Heart left ventricle (tissue), 16 donors: ENCODE results near the gene MIDN. TPM values are rescaled to one million over a fixed set of nuclear protein-coding genes. Genes with fewer than 3 reads are reported as not detected.

Experiments used
- ATAC-seq, 4 donors: fragments of 200-7000 bp; cut with Tn5 transposase; one replicate each; pipeline ENCODE4 v1.9.1; 2020 to 2022; ENCODE audit warnings: moderate library complexity in 4 of 4, mild to moderate bottlenecking in 3 of 4, moderate number of reproducible peaks in 1 of 4
- DNase-seq, 5 donors: peaks; one replicate each; pipeline ENCODE4 v3.0.0-alpha.2; 2020
- H3K27ac ChIP-seq, 12 donors: fragments of 200-600 bp; sonication (generic) in 4 of 12; one replicate each; pipeline versions ENCODE4 v1.5.0 to v1.8.0; 2016 to 2022; ENCODE audit warnings: mild to moderate bottlenecking in 2 of 12
- H3K27me3 ChIP-seq, 9 donors: fragments of 200-600 bp; sonication (generic) in 2 of 9; one replicate each; pipeline versions ENCODE4 v1.5.1 to v1.8.0; 2016 to 2022; ENCODE audit warnings: mild to moderate bottlenecking in 3 of 9
- H3K36me3 ChIP-seq, 9 donors: fragments of 200-600 bp; sonication (generic) in 2 of 9; one replicate each; pipeline versions ENCODE4 v1.5.0 to v1.8.0; 2018 to 2022; ENCODE audit warnings: mild to moderate bottlenecking in 2 of 9
- H3K4me1 ChIP-seq, 12 donors: fragments of 200-600 bp; sonication (generic) in 4 of 12; one replicate each; pipeline versions ENCODE4 v1.5.0 to v1.8.0; 2016 to 2022; ENCODE audit warnings: mild to moderate bottlenecking in 3 of 12
- H3K4me3 ChIP-seq, 12 donors: fragments of 200-600 bp; sonication (generic) in 4 of 12; one replicate each; pipeline versions ENCODE4 v1.5.0 to v1.8.0; 2017 to 2022; ENCODE audit warnings: mild to moderate bottlenecking in 9 of 12, moderate library complexity in 4 of 12
- H3K9me3 ChIP-seq, 12 donors: fragments of 200-600 bp; sonication (generic) in 4 of 12; one replicate each; pipeline versions ENCODE4 v1.5.0 to v1.8.0; 2016 to 2022; ENCODE audit warnings: mild to moderate bottlenecking in 1 of 12
- POLR2A ChIP-seq, 2 donors: fragments of 450-650 bp; IDR thresholded peaks; one replicate each; pipeline ENCODE4 v1.6.1; 2017; ENCODE audit warnings: antibody characterized with exemption in 2 of 2, mild to moderate bottlenecking in 2 of 2, moderate library complexity in 2 of 2
- WGBS, 4 donors: extraction: QIAGEN DNeasy Blood & Tissue Kit in 2 of 4; methylation state at CpG; one replicate each; pipeline versions ENCODE4 v1.1.5 to v1.1.7; 2013 to 2018; 5-methylcytosine and 5-hydroxymethylcytosine counted together
- intact Hi-C, 10 donors: fragments of 100-400 bp; cut with DNase I; formaldehyde crosslinking; loops; one replicate each; pipeline versions ENCODE4 v1.11.1 to v1.14.2; 2022
- polyA plus RNA-seq, 2 donors: library from polyadenylated mRNA; stranded (reverse); fragments of 200-250 nt; gene quantifications; one replicate each; pipeline ENCODE4 v1.2.3, GENCODE V29; 2013
- total RNA-seq, 9 donors: library from RNA; depleted of rRNA in 2 of 9; stranded (reverse); fragments of >200 nt in 2 of 9; fragmentation: NEBNext Ultra II Directional in 3 of 9; extraction: Animal tissue kit (Norgen Biotek cat#: 25700) in 3 of 9; gene quantifications; one replicate each; pipeline versions ENCODE4 v1.1.0 to v1.2.4, GENCODE V29; 2016 to 2023
- TF ChIP-seq, protein P1 (sequence below), 12 donors: fragments of 200-600 bp; sonication (generic) in 4 of 12; IDR thresholded peaks; one replicate each; pipeline versions ENCODE4 v1.5.0 to v1.8.0; 2018 to 2022; ENCODE audit warnings: antibody characterized with exemption in 12 of 12, mild to moderate bottlenecking in 5 of 12
- donor health status: ischemic (EF 13 %, LVEDD 7.1; RV severe dilation, severe dysfunction).
- donor health status: healthy with polysubstance abuse.
- donor health status: DM: no; HTN: yes; CAD: no.
- donor health status: DM: no; HTN: no; CAD: no.
- donor health status: ischemic (EF 25% LVEDD 6.9; RV normal size, moderate dysfunction).
- donor health status: ischemic (EF 25% LVEDD 5.7; RV mildly dilated, moderate dysfunction).
- donor health status: healthy.
- donor health status: DM: yes; HTN: yes; CAD: no.
- donor health status: ischemic (EF 35%, LVEDD 5.7; RV mildly dilated, moderate dysfunction).
- donor health status: nonischemic (EF 11% LVEDD 7.7; RV severe dilation, severe dysfunction).
- donor health status: DM: yes; HTN: yes; CAD: no.
- donor health status: PGD.
- donor health status: ischemic (EF 29% LVEDD 5.4; RV normal size, mild dysfunction).
- donor health status: nonischemic (EF 23%, LVEDD 6.1; RV moderate dilation, normal function).

Gene MIDN
- total and polyA plus RNA-seq, 11 donors, result 25.8 to 115 (median 50.7) TPM

DNA sequence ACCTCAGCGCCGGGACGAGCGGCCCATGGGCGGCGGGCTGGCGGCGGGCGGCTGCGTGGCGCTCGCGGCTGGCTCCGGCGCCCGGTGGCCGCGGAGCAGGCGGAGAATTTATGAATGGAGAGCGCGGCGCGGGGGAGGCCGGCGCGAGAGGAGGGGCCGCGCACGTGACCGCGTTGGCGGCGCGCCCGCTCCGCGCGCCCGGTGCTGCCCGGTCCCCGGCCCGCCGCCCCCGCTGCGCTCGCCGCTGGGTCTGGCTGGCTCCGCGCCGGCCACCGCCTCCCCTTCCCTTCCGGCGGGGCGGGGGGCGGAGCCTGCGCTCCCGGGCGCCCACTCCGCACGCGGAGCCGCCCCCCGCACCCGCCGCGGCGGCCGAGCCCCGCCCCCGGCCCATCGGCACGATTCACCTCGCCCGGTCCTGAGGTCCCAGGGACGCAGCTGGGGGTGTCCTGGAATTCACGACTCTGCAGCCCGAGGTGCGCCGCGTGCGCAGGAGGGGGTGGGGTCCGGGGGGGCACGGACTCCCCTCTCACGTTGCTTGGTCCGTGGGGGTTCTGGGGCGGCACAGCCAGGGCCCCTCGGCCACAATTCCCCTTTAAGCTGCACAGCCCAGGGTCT, 10.5 kb upstream of the MIDN start, which contains the start of gene CBARP:
Gene CBARP, minus strand, starts transcription at position 252 of the 615 bp plus-strand sequence. CDS start 1,905 bp downstream, outside the sequence.
- TF ChIP-seq POLR2A (IDR thresholded peaks at IDR 0.05), result no peak
- TF ChIP-seq, protein P1, sequence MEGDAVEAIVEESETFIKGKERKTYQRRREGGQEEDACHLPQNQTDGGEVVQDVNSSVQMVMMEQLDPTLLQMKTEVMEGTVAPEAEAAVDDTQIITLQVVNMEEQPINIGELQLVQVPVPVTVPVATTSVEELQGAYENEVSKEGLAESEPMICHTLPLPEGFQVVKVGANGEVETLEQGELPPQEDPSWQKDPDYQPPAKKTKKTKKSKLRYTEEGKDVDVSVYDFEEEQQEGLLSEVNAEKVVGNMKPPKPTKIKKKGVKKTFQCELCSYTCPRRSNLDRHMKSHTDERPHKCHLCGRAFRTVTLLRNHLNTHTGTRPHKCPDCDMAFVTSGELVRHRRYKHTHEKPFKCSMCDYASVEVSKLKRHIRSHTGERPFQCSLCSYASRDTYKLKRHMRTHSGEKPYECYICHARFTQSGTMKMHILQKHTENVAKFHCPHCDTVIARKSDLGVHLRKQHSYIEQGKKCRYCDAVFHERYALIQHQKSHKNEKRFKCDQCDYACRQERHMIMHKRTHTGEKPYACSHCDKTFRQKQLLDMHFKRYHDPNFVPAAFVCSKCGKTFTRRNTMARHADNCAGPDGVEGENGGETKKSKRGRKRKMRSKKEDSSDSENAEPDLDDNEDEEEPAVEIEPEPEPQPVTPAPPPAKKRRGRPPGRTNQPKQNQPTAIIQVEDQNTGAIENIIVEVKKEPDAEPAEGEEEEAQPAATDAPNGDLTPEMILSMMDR (IDR thresholded peaks at IDR 0.05), result no peak
- WGBS, 4 donors, result 0 to 1% (median 1%) methylated on average over 1 to 87 of the region's 87 CpGs; no CpG with 5 or more reads in 1 of the 4 donors
- no peaks in the 10 kb centered on the region for H3K9me3 ChIP-seq
- H3K27me3 ChIP-seq, result peaks cover 0 to 15% (median 0%) of the 10 kb centered on the region in 9 donors
- peak within 1 kb of the TSS; percentile 18 to 79 (median 64) for H3K4me3 ChIP-seq
- peaks cover 5 to 66% (median 39%) of the 10 kb centered on the region in 12 donors for H3K4me1 ChIP-seq
- DNase-seq, result peak in 2 of 5 donors; percentile 63 to 64
- no peak for ATAC-seq
- intact Hi-C loops, result loop anchor here in 1 of 10 donors (5.0 kb wide), 1 partner anchor 126 kb away; no protein-coding TSS in a partner anchor
- no peaks in the 10 kb centered on the region for H3K36me3 ChIP-seq
- peak within 1 kb of the TSS in 11 of 12 donors; percentile 21 to 100 (median 56) for H3K27ac ChIP-seq

DNA sequence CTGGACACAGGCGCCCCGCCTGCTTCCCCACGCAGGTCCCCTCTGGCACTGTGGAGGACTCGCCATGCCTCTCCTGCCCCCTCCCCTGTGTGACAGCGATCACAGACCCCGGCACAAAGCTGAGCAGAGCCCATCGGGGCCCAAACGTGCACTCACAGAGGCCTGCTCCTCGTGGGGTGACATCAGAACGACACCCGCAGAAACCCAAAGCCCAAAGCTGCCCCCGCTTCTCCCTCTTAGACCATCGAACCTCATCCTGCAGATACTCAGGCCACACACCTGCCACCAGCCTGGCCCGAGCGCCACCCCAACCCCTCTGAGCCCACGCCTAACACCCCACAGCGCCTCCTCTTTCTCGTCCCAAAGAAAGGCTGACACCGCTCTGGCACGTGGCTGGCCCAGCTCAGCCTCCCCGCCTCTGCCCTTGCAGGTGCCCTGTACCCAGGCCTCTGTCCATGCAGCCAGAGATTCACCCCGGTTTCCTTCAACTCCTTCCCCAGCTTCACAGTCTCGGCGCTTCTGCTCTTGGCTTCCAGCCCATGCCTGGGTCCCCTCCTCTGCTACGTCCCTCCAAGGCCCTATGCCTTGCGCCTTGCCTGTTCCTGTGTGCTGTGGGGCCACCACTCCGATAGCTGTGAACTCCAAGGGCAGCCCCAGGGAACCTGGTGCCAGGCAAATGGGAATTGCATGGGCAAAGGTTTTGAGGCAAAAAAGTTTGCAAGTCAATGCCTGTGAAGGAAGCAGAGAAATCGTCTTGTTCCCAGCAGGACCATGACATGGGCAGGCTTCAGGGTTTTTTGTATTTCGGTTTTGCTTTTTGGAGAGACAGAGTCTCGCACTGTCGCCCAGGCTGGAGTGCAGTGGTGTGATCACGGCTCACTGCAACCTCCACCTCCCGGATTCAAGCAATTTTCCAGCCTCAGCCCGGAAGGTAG, 9.7 kb upstream of the MIDN start:
- no peaks in the 10 kb centered on the region for H3K36me3 ChIP-seq
- peak overlapping the region in 9 of 12 donors; percentile 33 to 79 (median 63) for H3K4me3 ChIP-seq
- 61 to 64% (median 62%) methylated on average over 31 to 34 of the region's 34 CpGs for WGBS, 4 donors
- intact Hi-C loops, result loop anchor here in 1 of 10 donors (5.0 kb wide), 1 partner anchor 126 kb away; no protein-coding TSS in a partner anchor
- no peak for ATAC-seq
- no peaks in the 10 kb centered on the region for H3K9me3 ChIP-seq
- peak overlapping the region in 10 of 12 donors; percentile 18 to 100 (median 54) for H3K27ac ChIP-seq
- H3K4me1 ChIP-seq, result peaks cover 5 to 66% (median 43%) of the 10 kb centered on the region in 12 donors
- peaks cover 0 to 15% (median 0%) of the 10 kb centered on the region in 9 donors for H3K27me3 ChIP-seq
- no peak for TF ChIP-seq POLR2A (IDR thresholded peaks at IDR 0.05)
- TF ChIP-seq, protein P1 (IDR thresholded peaks at IDR 0.05), result no peak
- peak in 1 of 5 donors; percentile 42 for DNase-seq

DNA sequence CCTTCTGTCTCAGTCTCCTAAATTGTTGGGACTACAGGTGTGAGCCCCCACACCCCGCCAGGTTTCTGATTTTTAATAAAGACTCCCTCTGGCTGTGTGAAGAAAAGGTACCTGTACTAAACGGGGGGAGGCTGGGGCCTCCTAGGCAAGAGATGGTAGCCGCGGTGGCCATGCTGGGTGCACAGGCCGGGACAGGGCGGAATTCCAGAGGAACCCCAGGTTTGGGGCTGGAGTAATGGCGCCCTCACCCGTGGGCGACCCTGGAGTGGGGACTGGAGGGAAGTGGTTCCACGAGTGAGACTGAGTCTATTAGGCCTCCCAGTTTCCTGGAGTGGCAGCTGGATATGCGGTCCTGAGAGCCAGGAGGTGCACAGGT, 9.0 kb upstream of the MIDN start:
- Histone ChIP-seq H3K36me3 (peaks cover 0 to 3% (median 0%) of the 10 kb centered on the region in 9 donors), H3K9me3 (no peaks in the 10 kb centered on the region), H3K4me1 (peaks cover 5 to 71% (median 50%) of the 10 kb centered on the region in 12 donors), H3K4me3 (peak overlapping the region in 3 of 12 donors; percentile 45 to 92 (median 88)), H3K27ac (peak overlapping the region in 11 of 12 donors; percentile 84 to 100 (median 96)), H3K27me3 (peaks cover 0 to 15% (median 0%) of the 10 kb centered on the region in 9 donors)
- intact Hi-C loops, result loop anchor here in 1 of 10 donors (5.0 kb wide), 1 partner anchor 127 kb away; no protein-coding TSS in a partner anchor
- ATAC-seq, result no peak
- peak in 1 of 5 donors; percentile 43 for DNase-seq
- WGBS, 4 donors, result 81 to 86% (median 83%) methylated on average over 11 of the region's 11 CpGs
- TF ChIP-seq, protein P1 (IDR thresholded peaks at IDR 0.05), result no peak
- no peak for TF ChIP-seq POLR2A (IDR thresholded peaks at IDR 0.05)
